ENCODE results near the gene TMEM69. TPM values are rescaled to one million over a fixed set of nuclear protein-coding genes. Genes with fewer than 3 reads are reported as not detected.

TMEM69 gene
- total RNA-seq, 1 experiment from 2014 or later = 21.1 TPM

- DNase-seq (ENCODE audit: unreplicated experiment) = no peak
- POLR2A ChIA-PET = interaction anchor here (0.8 to 5.9 kb wide), 6 partner anchors 9 to 93 kb away, joined by 3 to 32 read pairs (median 6); partner anchors contain the start of genes GPBP1L1 and TMEM69
- H3K27me3 Mint-ChIP-seq (ENCODE audit: insufficient read depth, unreplicated experiment) = no peaks in the 10 kb centered on the region
- TF ChIP-seq CTCF (IDR thresholded peaks at IDR 0.05; ENCODE audit: unreplicated experiment) = no peak
- H3K27ac Mint-ChIP-seq (ENCODE audit: low read depth, unreplicated experiment) = peak overlapping the region; percentile 60
- intact Hi-C loops (cut with micrococcal nuclease) = no loop called here
- H3K9me3 Mint-ChIP-seq (ENCODE audit: unreplicated experiment) = no peaks in the 10 kb centered on the region
- CTCF ChIA-PET = interaction anchor here (0.5 to 0.6 kb wide), 2 partner anchors 152 to 173 kb away, joined by 3 to 4 read pairs; no protein-coding TSS in a partner anchor
- H3K4me1 Mint-ChIP-seq (ENCODE audit: insufficient read depth, unreplicated experiment) = peaks cover 47% of the 10 kb centered on the region
- no TSS peak for BruUV-seq (replicated peaks)
- peaks cover 23% of the 10 kb centered on the region for H3K36me3 Mint-ChIP-seq (ENCODE audit: insufficient read depth, unreplicated experiment)
- no peak overlapping the region for H3K4me3 Mint-ChIP-seq (ENCODE audit: unreplicated experiment)
These were observed 10.2 kb upstream of the TMEM69 start for GRCh38 chr1:45677751-45678245.

GRCh38 chr1:45678489-45678888, 9.5 kb upstream of the TMEM69 start:
- no peak overlapping the region for H3K27ac Mint-ChIP-seq (ENCODE audit: low read depth, unreplicated experiment)
- TF ChIP-seq CTCF (IDR thresholded peaks at IDR 0.05; ENCODE audit: unreplicated experiment) = no peak
- ChIA-PET CTCF (interaction anchor here (0.5 to 0.6 kb wide), 2 partner anchors 151 to 172 kb away, joined by 3 to 4 read pairs; no protein-coding TSS in a partner anchor), POLR2A (interaction anchor here (0.8 to 5.9 kb wide), 6 partner anchors 8 to 94 kb away, joined by 3 to 32 read pairs (median 6); partner anchors contain the start of genes GPBP1L1 and TMEM69)
- no peak overlapping the region for H3K4me3 Mint-ChIP-seq (ENCODE audit: unreplicated experiment)
- H3K36me3 Mint-ChIP-seq (ENCODE audit: insufficient read depth, unreplicated experiment) = peaks cover 18% of the 10 kb centered on the region
- no peaks in the 10 kb centered on the region for H3K9me3 Mint-ChIP-seq (ENCODE audit: unreplicated experiment)
- H3K27me3 Mint-ChIP-seq (ENCODE audit: insufficient read depth, unreplicated experiment) = no peaks in the 10 kb centered on the region
- no peak for DNase-seq (ENCODE audit: unreplicated experiment)
- peaks cover 45% of the 10 kb centered on the region for H3K4me1 Mint-ChIP-seq (ENCODE audit: insufficient read depth, unreplicated experiment)
- intact Hi-C loops (cut with micrococcal nuclease) = no loop called here
- BruUV-seq (replicated peaks) = no TSS peak

GRCh38 chr1:45679123-45679522, 8.9 kb upstream of the TMEM69 start:
- ChIA-PET CTCF (no interaction called here), POLR2A (interaction anchor here (2.2 to 3.0 kb wide), 2 partner anchors 9 to 23 kb away, joined by 9 to 13 read pairs; partner anchors contain the start of gene TMEM69)
- BruUV-seq (replicated peaks) = no TSS peak
- Mint-ChIP-seq H3K27ac (ENCODE audit: low read depth, unreplicated experiment) (peak overlapping the region; percentile 16), H3K36me3 (ENCODE audit: insufficient read depth, unreplicated experiment) (peaks cover 13% of the 10 kb centered on the region), H3K27me3 (ENCODE audit: insufficient read depth, unreplicated experiment) (no peaks in the 10 kb centered on the region), H3K9me3 (ENCODE audit: unreplicated experiment) (no peaks in the 10 kb centered on the region), H3K4me3 (ENCODE audit: unreplicated experiment) (no peak overlapping the region), H3K4me1 (ENCODE audit: insufficient read depth, unreplicated experiment) (peaks cover 45% of the 10 kb centered on the region)
- intact Hi-C loops (cut with micrococcal nuclease) = no loop called here
- TF ChIP-seq CTCF (IDR thresholded peaks at IDR 0.05; ENCODE audit: unreplicated experiment) = no peak
- peak; percentile 32 for DNase-seq (ENCODE audit: unreplicated experiment)

GRCh38 chr1:45682942-45683341, 5.0 kb upstream of the TMEM69 start:
- POLR2A ChIA-PET = interaction anchor here (1.4 to 1.9 kb wide), 2 partner anchors 11 to 25 kb away, joined by 5 to 11 read pairs; no protein-coding TSS in a partner anchor
- intact Hi-C loops (cut with micrococcal nuclease) = loop anchor here (10.0 kb wide), 1 partner anchor 168 kb away; no protein-coding TSS in a partner anchor
- H3K27me3 Mint-ChIP-seq (ENCODE audit: insufficient read depth, unreplicated experiment) = no peaks in the 10 kb centered on the region
- DNase-seq (ENCODE audit: unreplicated experiment) = no peak
- CTCF ChIA-PET = interaction anchor here (0.9 kb wide), 1 partner anchor 32 kb away, joined by 3 read pairs; no protein-coding TSS in a partner anchor
- TF ChIP-seq CTCF (IDR thresholded peaks at IDR 0.05; ENCODE audit: unreplicated experiment) = no peak
- peak overlapping the region; percentile 10 for H3K4me3 Mint-ChIP-seq (ENCODE audit: unreplicated experiment)
- peaks cover 28% of the 10 kb centered on the region for H3K36me3 Mint-ChIP-seq (ENCODE audit: insufficient read depth, unreplicated experiment)
- H3K27ac Mint-ChIP-seq (ENCODE audit: low read depth, unreplicated experiment) = no peak overlapping the region
- H3K4me1 Mint-ChIP-seq (ENCODE audit: insufficient read depth, unreplicated experiment) = peaks cover 37% of the 10 kb centered on the region
- no TSS peak for BruUV-seq (replicated peaks)
- H3K9me3 Mint-ChIP-seq (ENCODE audit: unreplicated experiment) = no peaks in the 10 kb centered on the region

Measured in MCF 10A (cell line).